Transverse colon (tissue), 4 donors: Measurements from ENCODE around the gene SYNE2. TPM values are rescaled to one million over a fixed set of nuclear protein-coding genes. Genes with fewer than 3 reads are reported as not detected.

Experiments used
- DNase-seq: peaks from one replicate; pipeline ENCODE4 v3.0.0-alpha.2; 2019
- H3K27ac ChIP-seq, 4 donors: fragments of 200-600 bp; sonication (generic); 2 replicates each; pipeline ENCODE4 v1.5.1; 2016 to 2018; ENCODE audit warnings: inconsistent platforms in 4 of 4
- H3K27me3 ChIP-seq: fragments of 200-600 bp; sonication (generic); 2 replicates; pipeline ENCODE4 v1.5.1; 2017; ENCODE audit warnings: inconsistent platforms
- H3K36me3 ChIP-seq, 4 donors: fragments of 200-600 bp; sonication (generic); 2 replicates each; pipeline ENCODE4 v1.5.1; 2017 to 2019; ENCODE audit warnings: inconsistent platforms in 4 of 4
- H3K4me1 ChIP-seq, 4 donors: fragments of 200-600 bp; sonication (generic); 2 replicates each; pipeline ENCODE4 v1.5.1; 2017 to 2020; ENCODE audit warnings: inconsistent platforms in 4 of 4
- H3K4me3 ChIP-seq, 4 donors: fragments of 200-600 bp; sonication (generic); 1 replicate in 1 of 4; 2 replicates in 3 of 4; pipeline versions ENCODE4 v1.5.1 to v1.6.1; 2017 to 2019; ENCODE audit warnings: inconsistent platforms in 4 of 4
- H3K9me3 ChIP-seq, 2 donors: fragments of 200-600 bp; sonication (generic); 2 replicates each; pipeline ENCODE4 v1.5.1; 2017 to 2019; ENCODE audit warnings: inconsistent platforms in 2 of 2
- CTCF ChIP-seq, 5 experiments: fragments of 200-600 bp in 3 of 5; fragments of 450-650 bp in 2 of 5; sonication (generic) in 3 of 5; IDR thresholded peaks; 1 replicate in 2 of 5; 2 replicates in 3 of 5; pipeline ENCODE4 v1.5.1; 2016 to 2017; ENCODE audit warnings: antibody characterized with exemption in 5 of 5, inconsistent platforms in 3 of 5, mild to moderate bottlenecking in 2 of 5, moderate library complexity in 1 of 5
- EP300 ChIP-seq: sonication (generic); formaldehyde crosslinking; IDR thresholded peaks from one replicate; pipeline ENCODE4 v1.6.1; 2017; ENCODE audit warnings: antibody characterized with exemption, low read depth
- POLR2A ChIP-seq: fragments of 450-650 bp; IDR thresholded peaks from one replicate; pipeline ENCODE4 v1.6.1; 2016; ENCODE audit warnings: antibody characterized with exemption, mild to moderate bottlenecking, moderate library complexity
- POLR2AphosphoS5 ChIP-seq, 3 donors: sonication (generic); formaldehyde crosslinking; IDR thresholded peaks; one replicate each; pipeline ENCODE4 v1.6.1; 2016; ENCODE audit warnings: antibody characterized with exemption in 3 of 3
- WGBS, 2 donors: methylation state at CpG; one replicate each; pipeline ENCODE4 v1.1.5; 2018; ENCODE audit warnings: low coverage in 1 of 2; 5-methylcytosine and 5-hydroxymethylcytosine counted together
- in situ Hi-C, 4 donors: fragments of 200-750 bp; cut with MboI; loops; one replicate each; pipeline versions ENCODE4 v1.15.0 to v1.15.1; 2017; ENCODE audit warnings: low sequenced_read_pairs in 3 of 4, low pct_ligation_motif_present in 1 of 4, low pct_unique_long_range_greater_than_20kb in 1 of 4
- intact Hi-C: fragments of 100-400 bp; cut with DNase I; formaldehyde crosslinking; loops from one replicate; pipeline ENCODE4 v1.15.1; 2023; ENCODE audit warnings: low total_unique reads
- total RNA-seq, 4 donors: library from RNA; depleted of rRNA; stranded (reverse); fragments of >200 nt; gene quantifications; one replicate each; pipeline ENCODE4 v1.1.0, GENCODE V29; 2016

SYNE2 gene
- total RNA-seq, 4 donors from 2014 or later, result 242 to 491 (median 304) TPM

DNA sequence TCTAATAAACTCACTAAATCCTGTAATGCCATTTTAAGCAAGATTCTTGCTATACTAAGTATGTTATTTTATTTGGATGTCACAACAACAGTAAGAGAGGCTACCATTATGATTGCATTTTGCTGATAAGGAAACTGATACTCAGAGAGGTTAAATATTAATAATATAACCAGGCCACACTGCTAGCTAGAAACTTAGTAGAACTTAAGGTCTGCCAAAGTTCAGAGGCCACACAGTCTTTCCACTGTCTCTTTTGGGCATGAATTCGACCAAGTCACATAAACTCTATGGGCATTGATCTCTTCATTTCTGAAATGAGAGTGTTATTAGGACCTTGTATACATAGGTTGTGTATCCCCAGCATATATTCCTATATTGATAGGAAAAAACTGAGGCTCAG lies 147.9 kb downstream of the SYNE2 start:
- no peak overlapping the region for H3K4me3 ChIP-seq
- WGBS, 2 donors, result 90 to 100% methylated on average over 1 of the region's 1 CpG
- H3K27me3 ChIP-seq, result no peaks in the 10 kb centered on the region
- H3K9me3 ChIP-seq, result no peaks in the 10 kb centered on the region
- intact Hi-C loops, result no loop called here
- H3K27ac ChIP-seq, result no peak overlapping the region
- TF ChIP-seq CTCF (IDR thresholded peaks at IDR 0.05) (no peak), POLR2A (no peak), POLR2AphosphoS5 (IDR thresholded peaks at IDR 0.05) (no peak), EP300 (no peak)
- in situ Hi-C loops, result loop anchor here in 1 of 4 donors (25.0 kb wide), 1 partner anchor 312 kb away; no protein-coding TSS in a partner anchor
- no peak for DNase-seq
- H3K36me3 ChIP-seq, result peaks cover 0 to 68% (median 16%) of the 10 kb centered on the region in 4 donors
- H3K4me1 ChIP-seq, result no peaks in the 10 kb centered on the region

DNA sequence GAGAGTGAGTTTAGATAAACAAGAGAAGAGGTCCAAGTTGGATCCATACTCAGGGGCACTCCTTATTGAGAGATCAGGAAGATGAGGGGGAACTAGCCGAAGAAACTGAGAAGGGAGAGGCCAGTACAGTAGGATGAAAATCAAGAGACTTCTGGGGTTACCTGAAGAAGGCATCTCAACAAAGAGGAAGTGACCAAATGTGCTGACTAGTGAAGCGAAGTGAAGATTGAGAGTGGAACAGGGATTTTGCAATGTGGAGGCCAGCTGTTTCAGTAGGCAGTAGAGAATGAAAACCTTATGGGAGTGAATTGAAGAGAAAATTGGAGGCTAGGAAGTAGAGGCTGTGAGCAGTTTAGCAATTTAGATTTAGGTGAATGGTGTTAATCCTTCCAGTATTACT lies 153.0 kb downstream of the SYNE2 start:
- no peak overlapping the region for H3K27ac ChIP-seq
- H3K27me3 ChIP-seq, result no peaks in the 10 kb centered on the region
- no peak overlapping the region for H3K4me3 ChIP-seq
- TF ChIP-seq POLR2AphosphoS5 (IDR thresholded peaks at IDR 0.05) (no peak), EP300 (no peak), CTCF (IDR thresholded peaks at IDR 0.05) (no peak), POLR2A (no peak)
- H3K36me3 ChIP-seq, result peaks cover 0 to 23% (median 9%) of the 10 kb centered on the region in 4 donors
- WGBS, 2 donors, result 95 to 100% methylated on average over 2 of the region's 2 CpGs
- in situ Hi-C loops (loop anchor here in 1 of 4 donors (25.0 kb wide), 1 partner anchor 306 kb away; no protein-coding TSS in a partner anchor), intact Hi-C loops (no loop called here)
- no peaks in the 10 kb centered on the region for H3K4me1 ChIP-seq
- DNase-seq, result no peak
- H3K9me3 ChIP-seq, result no peaks in the 10 kb centered on the region

DNA sequence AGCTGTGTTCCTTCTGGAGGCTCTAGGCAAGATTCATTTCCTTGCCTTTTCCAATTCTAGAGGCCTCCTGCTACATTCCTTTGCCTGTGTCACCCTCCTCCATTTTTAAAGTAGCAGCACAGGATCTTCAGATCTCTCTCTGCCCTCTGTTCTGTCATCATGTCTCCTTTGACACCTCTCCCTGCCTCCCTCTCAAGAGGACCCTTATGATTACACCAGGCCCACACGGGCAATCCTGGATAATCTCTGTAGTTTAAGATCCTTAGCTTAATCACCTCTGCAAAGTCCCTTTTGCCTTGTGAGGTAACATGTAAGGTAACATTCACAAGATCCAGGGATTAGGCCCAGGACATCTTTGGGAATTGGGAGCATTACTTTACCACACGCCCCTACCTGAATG lies 155.2 kb downstream of the SYNE2 start:
- H3K27me3 ChIP-seq, result no peaks in the 10 kb centered on the region
- H3K27ac ChIP-seq, result no peak overlapping the region
- peaks cover 0 to 7% (median 2%) of the 10 kb centered on the region in 4 donors for H3K36me3 ChIP-seq
- no peaks in the 10 kb centered on the region for H3K4me1 ChIP-seq
- in situ Hi-C loops, result loop anchor here in 1 of 4 donors (25.0 kb wide), 1 partner anchor 304 kb away; no protein-coding TSS in a partner anchor
- no peaks in the 10 kb centered on the region for H3K9me3 ChIP-seq
- H3K4me3 ChIP-seq, result no peak overlapping the region
- TF ChIP-seq EP300, result no peak
- TF ChIP-seq POLR2A, result no peak
- TF ChIP-seq POLR2AphosphoS5 (IDR thresholded peaks at IDR 0.05), result no peak
- TF ChIP-seq CTCF (IDR thresholded peaks at IDR 0.05), result no peak
- no peak for DNase-seq
- WGBS, 2 donors, result 91% methylated on average over 2 of the region's 2 CpGs; no CpG with 5 or more reads in 1 of the 2 donors
- intact Hi-C loops, result no loop called here

DNA sequence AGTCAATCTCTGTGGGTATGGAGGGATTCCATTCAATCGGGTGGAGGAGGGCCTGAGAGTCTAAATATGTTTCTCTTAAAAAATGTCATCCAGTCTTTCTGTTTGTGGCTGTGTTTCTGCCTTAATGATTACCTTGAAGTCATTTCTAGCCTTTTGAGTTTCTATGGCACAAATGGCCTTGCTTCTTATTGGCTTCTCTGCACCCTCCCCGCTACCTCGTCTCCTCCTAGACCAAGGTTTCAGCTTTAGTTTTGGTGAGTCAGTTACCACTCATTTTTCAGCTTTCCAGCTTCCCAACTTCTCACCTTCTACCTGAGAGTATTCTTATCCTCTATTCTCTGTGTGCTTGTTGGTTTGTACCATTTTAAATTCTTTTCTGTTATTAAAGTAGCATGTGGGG lies 159.2 kb downstream of the SYNE2 start:
- Histone ChIP-seq H3K9me3 (peaks cover 0 to 4% of the 10 kb centered on the region in 2 donors), H3K27me3 (no peaks in the 10 kb centered on the region), H3K4me1 (no peaks in the 10 kb centered on the region), H3K27ac (no peak overlapping the region), H3K36me3 (peaks cover 0 to 11% (median 2%) of the 10 kb centered on the region in 4 donors), H3K4me3 (no peak overlapping the region)
- in situ Hi-C loops (loop anchor here in 1 of 4 donors (25.0 kb wide), 1 partner anchor 300 kb away; no protein-coding TSS in a partner anchor), intact Hi-C loops (no loop called here)
- 83 to 91% methylated on average over 3 of the region's 3 CpGs for WGBS, 2 donors
- DNase-seq, result no peak
- no peak for TF ChIP-seq POLR2AphosphoS5 (IDR thresholded peaks at IDR 0.05)

- TF ChIP-seq POLR2AphosphoS5 (IDR thresholded peaks at IDR 0.05) (no peak), EP300 (no peak), POLR2A (no peak)
- no peak overlapping the region for H3K4me3 ChIP-seq
- H3K36me3 ChIP-seq, result peaks cover 0 to 11% (median 2%) of the 10 kb centered on the region in 4 donors
- 86 to 98% methylated on average over 1 of the region's 1 CpG for WGBS, 2 donors
- no peak overlapping the region for H3K27ac ChIP-seq
- in situ Hi-C loops, result loop anchor here in 1 of 4 donors (25.0 kb wide), 1 partner anchor 300 kb away; no protein-coding TSS in a partner anchor
- H3K4me1 ChIP-seq, result no peaks in the 10 kb centered on the region
- no peak for DNase-seq
- peaks cover 0 to 4% of the 10 kb centered on the region in 2 donors for H3K9me3 ChIP-seq
- intact Hi-C loops, result no loop called here
- no peaks in the 10 kb centered on the region for H3K27me3 ChIP-seq
Observed at GRCh38 chr14:64012720-64013119, 159.9 kb downstream of the SYNE2 start.
